H9 (cell line): ENCODE measurements around the gene UBE2L5. TPM values are rescaled to one million over a fixed set of nuclear protein-coding genes. Genes with fewer than 3 reads are reported as not detected.

Experiments used
- DNase-seq: peaks from one replicate; pipeline ENCODE4 v3.0.0-alpha.2; 2017
- H2AFZ ChIP-seq: one replicate; pipeline ENCODE4 v1.6.1; 2013; ENCODE audit warnings: mild to moderate bottlenecking, low read length, control low read depth, moderate library complexity
- H2AK5ac ChIP-seq: 2 replicates; pipeline ENCODE4 v1.6.1; 2013; ENCODE audit warnings: low read length, control low read depth, mixed read lengths; ENCODE audit not compliant: insufficient read length
- H2BK120ac ChIP-seq: one replicate; pipeline ENCODE4 v1.6.1; 2013; ENCODE audit warnings: low read depth, mild to moderate bottlenecking, low read length, control low read depth, inconsistent platforms; ENCODE audit not compliant: poor library complexity, severe bottlenecking
- H2BK12ac ChIP-seq: 2 replicates; pipeline ENCODE4 v1.6.1; 2013; ENCODE audit warnings: low read length, control low read depth, mixed read lengths, low read depth; ENCODE audit not compliant: insufficient read length
- H2BK15ac ChIP-seq: 2 replicates; pipeline ENCODE4 v1.6.1; 2013; ENCODE audit warnings: low read depth, low read length, control low read depth
- H2BK20ac ChIP-seq: one replicate; pipeline ENCODE4 v1.6.1; 2013; ENCODE audit warnings: low read depth, mild to moderate bottlenecking, low read length, control low read depth, inconsistent platforms; ENCODE audit not compliant: poor library complexity, severe bottlenecking
- H2BK5ac ChIP-seq: 2 replicates; pipeline ENCODE4 v1.6.1; 2013; ENCODE audit warnings: low read length, control low read depth, mixed read lengths; ENCODE audit not compliant: insufficient read length
- H3K14ac ChIP-seq: 2 replicates; pipeline ENCODE4 v1.6.1; 2013; ENCODE audit warnings: low read length, control low read depth; ENCODE audit not compliant: insufficient read depth
- H3K18ac ChIP-seq: 2 replicates; pipeline ENCODE4 v1.6.1; 2013; ENCODE audit warnings: low read depth, mild to moderate bottlenecking, mixed read lengths, low read length, control low read depth; ENCODE audit not compliant: insufficient read length
- H3K23ac ChIP-seq: 2 replicates; pipeline ENCODE4 v1.6.1; 2013; ENCODE audit warnings: low read length, control low read depth, mixed read lengths, low read depth; ENCODE audit not compliant: insufficient read length
- H3K23me2 ChIP-seq: 2 replicates; pipeline ENCODE4 v1.6.1; 2013; ENCODE audit warnings: low read depth, mild to moderate bottlenecking, mixed read lengths, low read length, control low read depth; ENCODE audit not compliant: insufficient read length, poor library complexity, severe bottlenecking
- H3K27ac ChIP-seq: 2 replicates; pipeline ENCODE4 v1.5.1; 2013; ENCODE audit warnings: low read length, control low read depth, mixed read lengths, low read depth; ENCODE audit not compliant: insufficient read length
- H3K27me3 ChIP-seq: 2 replicates; pipeline ENCODE4 v1.6.1; 2013; ENCODE audit warnings: low read length, control low read depth, inconsistent platforms; ENCODE audit not compliant: insufficient read depth
- H3K4ac ChIP-seq: 2 replicates; pipeline ENCODE4 v1.6.1; 2013; ENCODE audit warnings: low read depth, mild to moderate bottlenecking, control low read depth, inconsistent platforms, low read length, moderate library complexity
- H3K4me1 ChIP-seq: 2 replicates; pipeline ENCODE4 v1.6.1; 2013; ENCODE audit warnings: low read length, control low read depth, inconsistent platforms; ENCODE audit not compliant: insufficient read depth
- H3K4me2 ChIP-seq: 2 replicates; pipeline ENCODE4 v1.6.1; 2013; ENCODE audit warnings: low read length, control low read depth, mixed read lengths; ENCODE audit not compliant: insufficient read length, insufficient read depth
- H3K56ac ChIP-seq: 2 replicates; pipeline ENCODE4 v1.6.1; 2013; ENCODE audit warnings: low read depth, mild to moderate bottlenecking, mixed read lengths, low read length, control low read depth; ENCODE audit not compliant: insufficient read length
- H3K79me1 ChIP-seq: 2 replicates; pipeline ENCODE4 v1.6.1; 2013; ENCODE audit warnings: low read depth, mild to moderate bottlenecking, moderate library complexity, low read length, control low read depth, inconsistent platforms; ENCODE audit not compliant: insufficient read depth, poor library complexity, severe bottlenecking
- H3K79me2 ChIP-seq: 2 replicates; pipeline ENCODE4 v1.6.1; 2013; ENCODE audit warnings: low read length, control low read depth, inconsistent platforms; ENCODE audit not compliant: insufficient read depth
- H3K9ac ChIP-seq: 2 replicates; pipeline ENCODE4 v1.6.1; 2013; ENCODE audit warnings: low read length, control low read depth, mixed read lengths; ENCODE audit not compliant: insufficient read length; ENCODE audit errors: extremely low read depth
- H3K9me3 ChIP-seq: one replicate; pipeline ENCODE4 v1.6.1; 2013; ENCODE audit warnings: low read depth, low read length, inconsistent platforms; ENCODE audit not compliant: control insufficient read depth
- H3T11ph ChIP-seq: one replicate; pipeline ENCODE4 v1.6.1; 2013; ENCODE audit warnings: mild to moderate bottlenecking, low read length, control low read depth, inconsistent platforms
- H4K20me1 ChIP-seq: one replicate; pipeline ENCODE4 v1.6.1; 2013; ENCODE audit not compliant: control insufficient read depth, insufficient read length, insufficient read depth
- H4K5ac ChIP-seq: 2 replicates; pipeline ENCODE4 v1.6.1; 2013; ENCODE audit warnings: low read depth, mild to moderate bottlenecking, mixed read lengths, low read length, control low read depth; ENCODE audit not compliant: insufficient read length
- H4K8ac ChIP-seq: replicated peaks from 2 replicates; pipeline ENCODE4 v1.6.1; 2013; ENCODE audit warnings: low read length, control low read depth, mixed read lengths, low read depth; ENCODE audit not compliant: insufficient read length
- H4K91ac ChIP-seq: 2 replicates; pipeline ENCODE4 v1.6.1; 2013; ENCODE audit warnings: low read depth, mild to moderate bottlenecking, moderate library complexity, mixed read lengths, low read length, control low read depth; ENCODE audit not compliant: insufficient read length
- H3K27ac Mint-ChIP-seq, 3 experiments: 2 replicates in 2 of 3; 3 replicates in 1 of 3; pipeline ENCODE4 v1.8.0; 2020 to 2021; ENCODE audit warnings: mixed read lengths in 3 of 3, mild to moderate bottlenecking in 1 of 3, moderate library complexity in 1 of 3
- H3K27me3 Mint-ChIP-seq: 2 replicates; pipeline ENCODE4 v1.8.0; 2021; ENCODE audit warnings: low read depth, mild to moderate bottlenecking, moderate library complexity, mixed read lengths
- H3K36me3 Mint-ChIP-seq, 3 experiments: 2 replicates in 2 of 3; 3 replicates in 1 of 3; pipeline ENCODE4 v1.8.0; 2020 to 2021; ENCODE audit warnings: low read depth in 3 of 3, mixed read lengths in 3 of 3; ENCODE audit not compliant: insufficient read depth in 1 of 3
- H3K4me1 Mint-ChIP-seq, 2 experiments: 2 replicates each; pipeline ENCODE4 v1.8.0; 2020; ENCODE audit warnings: mixed read lengths in 2 of 2
- H3K4me3 Mint-ChIP-seq, 2 experiments: 2 replicates in 1 of 2; 3 replicates in 1 of 2; pipeline ENCODE4 v1.8.0; 2020 to 2021; ENCODE audit warnings: mild to moderate bottlenecking in 2 of 2, mixed read lengths in 2 of 2, moderate library complexity in 1 of 2
- H3K9me3 Mint-ChIP-seq, 2 experiments: 2 replicates in 1 of 2; 3 replicates in 1 of 2; pipeline ENCODE4 v1.8.0; 2020; ENCODE audit warnings: mild to moderate bottlenecking in 2 of 2, mixed read lengths in 2 of 2, moderate library complexity in 1 of 2
- CTCF ChIP-seq: fragments of 200-600 bp; sonication (generic); conservative IDR thresholded peaks from 3 replicates; pipeline ENCODE4 v1.8.0; 2021; ENCODE audit warnings: antibody characterized with exemption, mild to moderate bottlenecking
- WGBS: extraction: QIAGEN DNeasy Blood & Tissue Kit; methylation state at CpG from one replicate; pipeline ENCODE4 v1.1.7; 2013; ENCODE audit warnings: missing lambda C conversion rate, low lambda C conversion rate, mixed read lengths; ENCODE audit not compliant: insufficient read length; ENCODE audit errors: extremely low coverage; 5-methylcytosine and 5-hydroxymethylcytosine counted together
- total RNA-seq: library from RNA; stranded (reverse); gene quantifications from 2 replicates; pipeline ENCODE4 v1.2.1, GENCODE V29; 2021

UBE2L5 gene
- total RNA-seq, 1 experiment from 2014 or later: 0.20 TPM

DNA sequence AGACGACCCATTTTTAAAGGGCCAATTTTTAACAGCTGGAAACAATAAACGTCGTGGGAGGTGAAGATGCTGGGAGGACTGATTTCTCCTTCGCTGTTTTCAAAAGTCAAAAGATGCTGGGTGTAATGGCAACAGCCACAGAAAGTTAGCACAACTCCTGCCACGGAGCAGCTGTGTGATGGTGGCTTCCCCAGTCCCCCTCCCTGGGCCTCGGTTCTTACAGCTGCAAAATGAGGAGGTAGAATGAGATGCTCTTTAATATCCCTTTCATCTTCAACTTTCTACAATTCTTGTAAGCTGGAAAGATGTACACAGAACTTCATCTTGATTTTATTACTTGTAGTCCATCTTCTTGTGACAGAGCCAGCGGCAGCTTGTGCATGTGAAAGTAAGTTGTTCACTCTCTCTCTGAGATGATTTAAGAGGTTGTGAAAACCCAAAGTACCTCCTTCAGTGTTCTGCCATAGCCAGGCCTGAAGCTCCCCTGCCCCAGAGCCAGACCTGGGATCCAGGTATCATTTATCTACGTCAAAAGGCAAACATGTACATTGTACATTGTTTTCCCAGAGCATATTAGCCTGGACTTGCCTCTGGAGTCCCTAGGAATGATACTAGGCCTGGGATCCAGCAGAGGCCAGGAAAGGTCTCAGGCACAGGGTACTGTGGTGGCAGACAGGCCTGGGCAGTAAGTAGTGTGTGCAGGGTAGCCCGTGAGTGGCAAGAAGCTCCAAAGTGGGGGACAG, 3.4 kb upstream of the UBE2L5 start:
- H3K27me3 Mint-ChIP-seq: peaks cover 27% of the 10 kb centered on the region
- Histone ChIP-seq H2BK12ac (no peak overlapping the region), H3K23ac (no peak overlapping the region), H4K20me1 (no peaks in the 10 kb centered on the region), H3T11ph (no peak overlapping the region), H3K27me3 (no peaks in the 10 kb centered on the region; the same call in 1 of the 2 replicates), H3K14ac (no peak overlapping the region), H2BK120ac (no peak overlapping the region), H3K4me2 (no peak overlapping the region), H2AFZ (no peak overlapping the region), H3K9ac (no peak overlapping the region), H4K5ac (no peak overlapping the region), H4K8ac (no peak overlapping the region), H3K56ac (no peak overlapping the region), H3K79me2 (no peaks in the 10 kb centered on the region), H3K79me1 (no peaks in the 10 kb centered on the region), H3K4ac (no peak overlapping the region), H3K23me2 (peaks cover 3% of the 10 kb centered on the region), H2BK5ac (no peak overlapping the region), H3K4me1 (0 out of 2 replicates have a peak, but pooled peaks cover 3% of the 10 kb centered on the region), H2AK5ac (no peak overlapping the region), H2BK15ac (no peak overlapping the region), H3K18ac (no peak overlapping the region), H4K91ac (no peak overlapping the region), H3K27ac (no peak overlapping the region), H2BK20ac (no peak overlapping the region), H3K9me3 (no peaks in the 10 kb centered on the region)
- no CpG with 5 or more reads among the region's 9 CpGs for WGBS
- no peaks in the 10 kb centered on the region; a peak in 1 of 7 replicates for H3K36me3 Mint-ChIP-seq
- H3K4me3 Mint-ChIP-seq: no peak overlapping the region
- no peak for DNase-seq
- peaks cover 12 to 13% of the 10 kb centered on the region in 2 experiments for H3K4me1 Mint-ChIP-seq
- H3K9me3 Mint-ChIP-seq: peaks cover 0 to 3% of the 10 kb centered on the region in 2 experiments; a peak in 1 of 5 replicates
- H3K27ac Mint-ChIP-seq: no peak overlapping the region
- no peak for TF ChIP-seq CTCF
